K562 (cell line): ENCODE measurements around the gene GABPB2. TPM values are rescaled to one million over a fixed set of nuclear protein-coding genes. Genes with fewer than 3 reads are reported as not detected.

Experiments
- CHD4 ChIP-seq: fragments of 200-600 bp; sonication (generic); IDR thresholded peaks from 3 replicates; pipeline ENCODE4 v1.6.1; 2012; ENCODE audit warnings: low read depth, mild to moderate bottlenecking, mixed read lengths, low read length, inconsistent platforms; ENCODE audit not compliant: insufficient read depth, insufficient replicate concordance, poor library complexity, severe bottlenecking
- DMBX1 ChIP-seq: fragments of 250-450 bp; sonication (Bioruptor Pico); IDR thresholded peaks from 2 replicates; pipeline ENCODE4 v1.8.0; 2022; ENCODE audit warnings: inconsistent platforms, mild to moderate bottlenecking, moderate library complexity, borderline replicate concordance
- FOS ChIP-seq: IDR thresholded peaks from 3 replicates; pipeline ENCODE4 v1.6.1; 2011; ENCODE audit not compliant: insufficient read length; ENCODE audit errors: extremely low read depth
- FOXP1 ChIP-seq: sonication (generic); formaldehyde crosslinking; IDR thresholded peaks from 2 replicates; pipeline ENCODE4 v1.8.0; 2022; ENCODE audit warnings: mild to moderate bottlenecking, missing genetic modification reagents
- KLF1 ChIP-seq: fragments of 450-650 bp; IDR thresholded peaks from 2 replicates; pipeline ENCODE4 v1.6.1; 2016; ENCODE audit warnings: missing genetic modification characterization, missing compliant biosample characterization
- MGA ChIP-seq: fragments of 450-650 bp; IDR thresholded peaks from 2 replicates; pipeline ENCODE4 v1.6.1; 2016; ENCODE audit warnings: mild to moderate bottlenecking, moderate library complexity
- RCOR1 ChIP-seq, 2 experiments: IDR thresholded peaks; 2 replicates each; pipeline ENCODE4 v1.6.1; 2012; ENCODE audit warnings: low read depth in 2 of 2, low read length in 2 of 2, borderline replicate concordance in 1 of 2, improper control_type of control experiment in 1 of 2
- RNF2 ChIP-seq: sonication (generic); IDR thresholded peaks from 2 replicates; pipeline ENCODE4 v1.6.1; 2016
- SNRNP70 ChIP-seq: fragments of 200-400 bp; formaldehyde crosslinking; optimal IDR thresholded peaks from 2 replicates; pipeline ENCODE3; 2017; ENCODE audit warnings: low read depth, low read length
- SOX6 ChIP-seq: fragments of 450-650 bp; IDR thresholded peaks from 2 replicates; pipeline ENCODE4 v1.6.1; 2014; ENCODE audit warnings: mild to moderate bottlenecking
- SRSF9 ChIP-seq: fragments of 200-400 bp; formaldehyde crosslinking; IDR thresholded peaks from 2 replicates; pipeline ENCODE4 v1.6.1; 2017; ENCODE audit warnings: low read depth, low read length, borderline replicate concordance
- ZNF347 ChIP-seq: fragments of 450-650 bp; formaldehyde crosslinking; IDR thresholded peaks from 2 replicates; pipeline ENCODE4 v1.4.0; 2020; ENCODE audit warnings: low read depth, mild to moderate bottlenecking, moderate library complexity
- ZNF354B ChIP-seq: fragments of 250-450 bp; sonication (Bioruptor Pico); IDR thresholded peaks from 2 replicates; pipeline ENCODE4 v1.4.0; 2020
- ZNF512 ChIP-seq: IDR thresholded peaks from 2 replicates; pipeline ENCODE4 v1.6.1; 2016; ENCODE audit warnings: missing genetic modification characterization, missing compliant biosample characterization
- ZNF76 ChIP-seq: fragments of 250-450 bp; sonication (Bioruptor Pico); IDR thresholded peaks from 2 replicates; pipeline ENCODE4 v1.4.0; 2020; ENCODE audit warnings: mild to moderate bottlenecking, moderate library complexity, borderline replicate concordance
- ZZZ3 ChIP-seq: fragments of 450-650 bp; IDR thresholded peaks from 2 replicates; pipeline ENCODE4 v1.6.1; 2016; ENCODE audit warnings: antibody characterized with exemption, mild to moderate bottlenecking, moderate library complexity
- polyA plus RNA-seq, 8 experiments: library from polyadenylated mRNA; depleted of rRNA in 4 of 8; stranded (reverse) in 5 of 8; unstranded in 3 of 8; fragments of >200 nt; fragmentation: Nextera tagmentation in 2 of 8; fragmentation: Illumina TruSeq in 1 of 8; extraction: Ambion mirVana in 2 of 8; extraction: Trizol in 1 of 8; gene quantifications; 2 replicates each; pipeline versions ENCODE4 v1.2.1 to v1.2.3, GENCODE V29; 2011 to 2014; ENCODE audit warnings: inconsistent platforms in 1 of 8, missing spikeins in 1 of 8
- total RNA-seq, 7 experiments: library from RNA; depleted of rRNA in 6 of 7; stranded (reverse); fragments of >200 nt in 6 of 7; fragmentation: Illumina TruSeq in 2 of 7; extraction: Trizol in 2 of 7; gene quantifications; 2 replicates each; pipeline versions ENCODE4 v1.2.1 to v1.2.3, GENCODE V29; 2011 to 2021; ENCODE audit warnings: low replicate concordance in 1 of 7

GABPB2 gene
- total and polyA plus RNA-seq, 9 of the 15 experiments (the other 6 are each of a cell fraction or from before 2014, with no cell fraction given) = 2.2 to 13.3 (median 6.1) TPM

- TF ChIP-seq MGA (no peak), ZNF347 (CRISPR knock-in tag) (no peak), CHD4 (no peak), ZNF354B (no peak), SNRNP70 (no peak), KLF1 (tag) (peak; percentile 89), DMBX1 (CRISPR knock-in tag) (peak; percentile 69; the same call in 1 of the 2 replicates), FOS (no peak), FOXP1 (CRISPR knock-in tag) (peak; percentile 70), RCOR1 (IDR thresholded peaks at IDR 0.05; ENCODE audit: borderline replicate concordance in 1 of 2, low read depth in 2 of 2, low read length in 2 of 2) (peak in 1 of 2 experiments; percentile 28; a peak in 2 of 4 replicates), ZNF512 (tag) (no peak), RNF2 (peak; percentile 75; the same call in 1 of the 2 replicates), ZNF76 (CRISPR knock-in tag) (no peak), SOX6 (no peak), SRSF9 (no peak), ZZZ3 (peak; percentile 77)
Measured at GRCh38 chr1:151165738-151166504, 95.4 kb downstream of the GABPB2 start, which contains the start of the genes LYSMD1 and SCNM1 (continued).
